Activated T-helper 1 cell treated with anti-CD3 and anti-CD28 coated beads, Interleukin-12 subunit alpha, Interleukin-12 subunit beta, Interleukin-2, Interleukin-4 antibody, amounts not matched to agents 30 ng/mL and 10 ng/mL and 1 ng/mL, durations not matched to agents 14 hours and 24 hours and 36 hours (primary cell): ENCODE data around the gene DCC. TPM values are rescaled to one million over a fixed set of nuclear protein-coding genes. Genes with fewer than 3 reads are reported as not detected.

ENCODE experiments used
- DNase-seq: peaks from one replicate; pipeline ENCODE4 v3.0.0; 2021; ENCODE audit warnings: low spot score
- H3K27ac Mint-ChIP-seq: one replicate; pipeline ENCODE4 v1.8.0; 2021; ENCODE audit warnings: mild to moderate bottlenecking, mixed read lengths
- H3K27me3 Mint-ChIP-seq: one replicate; pipeline ENCODE4 v1.8.0; 2022; ENCODE audit warnings: mild to moderate bottlenecking, moderate library complexity, mixed read lengths; ENCODE audit not compliant: insufficient read depth
- H3K36me3 Mint-ChIP-seq: one replicate; pipeline ENCODE4 v1.8.0; 2021; ENCODE audit warnings: low read depth, mixed read lengths
- H3K4me1 Mint-ChIP-seq: one replicate; pipeline ENCODE4 v1.8.0; 2021; ENCODE audit warnings: low read depth, mixed read lengths
- H3K4me3 Mint-ChIP-seq: one replicate; pipeline ENCODE4 v1.8.0; 2021; ENCODE audit warnings: mild to moderate bottlenecking, moderate library complexity, mixed read lengths
- H3K9me3 Mint-ChIP-seq: one replicate; pipeline ENCODE4 v1.8.0; 2021; ENCODE audit warnings: mixed read lengths
- intact Hi-C: fragments of 100-400 bp; cut with micrococcal nuclease; formaldehyde crosslinking; loops from one replicate; pipeline ENCODE4 v1.15.1; 2024
- total RNA-seq: library from RNA; stranded (reverse); gene quantifications from 2 replicates; pipeline ENCODE4 v1.2.3, GENCODE V29; 2022

DCC gene
- total RNA-seq, 1 donor from 2014 or later: not detected

DNA sequence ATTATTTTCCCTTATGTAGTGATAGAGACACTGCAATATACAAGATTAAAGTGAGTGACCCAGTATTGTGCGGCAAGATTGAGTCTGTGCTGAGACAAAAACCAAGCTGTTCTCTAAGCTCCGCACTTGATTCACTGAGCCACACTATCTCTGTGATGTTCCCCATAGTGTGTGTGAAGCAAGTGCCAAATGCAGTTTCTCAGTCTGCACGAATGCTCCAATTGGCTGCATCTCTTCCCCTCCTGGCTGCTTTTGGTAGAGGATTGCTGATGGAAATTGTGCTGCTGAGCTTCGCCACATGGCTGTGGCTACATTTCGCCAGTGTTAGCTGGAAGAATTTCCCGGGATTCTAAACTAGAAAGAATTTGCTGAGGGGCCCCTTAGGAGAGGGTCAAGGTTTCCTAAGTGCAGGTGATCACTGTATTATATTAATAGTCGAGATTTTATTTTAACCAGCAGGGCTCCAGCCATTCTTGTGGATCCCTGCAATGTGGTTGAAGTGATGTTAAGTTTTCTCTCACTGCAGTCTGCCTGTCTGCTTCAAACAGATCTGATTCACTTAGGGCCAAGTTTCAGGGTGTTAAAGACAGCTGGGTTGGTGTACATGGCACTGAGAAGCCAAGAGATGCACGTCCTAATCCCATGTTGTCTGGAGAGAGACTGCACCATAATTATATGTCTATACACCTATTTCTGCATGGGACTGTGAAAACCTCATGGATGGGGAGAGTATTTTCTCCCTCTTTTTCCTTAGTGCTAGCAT is 317.2 kb downstream of the DCC start:
- Mint-ChIP-seq H3K27ac (no peak overlapping the region), H3K27me3 (no peaks in the 10 kb centered on the region), H3K36me3 (no peaks in the 10 kb centered on the region), H3K4me3 (no peak overlapping the region), H3K4me1 (no peaks in the 10 kb centered on the region), H3K9me3 (no peaks in the 10 kb centered on the region)
- intact Hi-C loops: no loop called here
- DNase-seq: no peak

DNA sequence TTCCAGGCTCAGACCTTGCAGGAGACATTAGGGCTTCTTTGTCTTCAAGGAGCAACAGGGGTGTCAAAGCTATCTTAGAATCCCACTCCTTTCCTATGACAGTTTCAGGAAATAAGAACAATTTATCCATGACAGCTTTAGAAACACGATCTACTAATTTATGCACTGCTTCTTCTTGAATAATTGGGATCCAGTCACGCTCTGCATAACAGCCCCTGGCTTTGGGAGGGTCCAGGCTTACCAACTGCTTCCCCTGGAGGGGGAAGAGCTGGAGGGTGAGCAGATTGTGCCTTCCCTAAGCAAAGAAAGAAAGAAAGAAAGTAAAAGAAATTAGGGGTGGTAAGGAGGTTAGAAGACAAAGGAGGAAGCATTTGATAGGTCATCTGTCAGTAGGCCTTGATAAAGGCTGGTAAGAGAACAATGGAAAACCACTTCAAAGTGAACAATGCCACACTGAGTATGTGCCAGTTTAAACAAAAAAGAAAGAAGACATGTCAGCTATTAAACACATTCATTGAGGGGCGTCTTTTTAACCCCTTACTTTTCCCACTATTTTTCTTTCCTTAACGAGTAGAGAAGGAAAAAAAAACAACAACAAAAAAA is 327.6 kb downstream of the DCC start:
- H3K27ac Mint-ChIP-seq: no peak overlapping the region
- no peak overlapping the region for H3K4me3 Mint-ChIP-seq
- DNase-seq: no peak
- H3K36me3 Mint-ChIP-seq: no peaks in the 10 kb centered on the region
- peaks cover 8% of the 10 kb centered on the region for H3K9me3 Mint-ChIP-seq
- intact Hi-C loops: no loop called here
- no peaks in the 10 kb centered on the region for H3K4me1 Mint-ChIP-seq
- no peaks in the 10 kb centered on the region for H3K27me3 Mint-ChIP-seq

DNA sequence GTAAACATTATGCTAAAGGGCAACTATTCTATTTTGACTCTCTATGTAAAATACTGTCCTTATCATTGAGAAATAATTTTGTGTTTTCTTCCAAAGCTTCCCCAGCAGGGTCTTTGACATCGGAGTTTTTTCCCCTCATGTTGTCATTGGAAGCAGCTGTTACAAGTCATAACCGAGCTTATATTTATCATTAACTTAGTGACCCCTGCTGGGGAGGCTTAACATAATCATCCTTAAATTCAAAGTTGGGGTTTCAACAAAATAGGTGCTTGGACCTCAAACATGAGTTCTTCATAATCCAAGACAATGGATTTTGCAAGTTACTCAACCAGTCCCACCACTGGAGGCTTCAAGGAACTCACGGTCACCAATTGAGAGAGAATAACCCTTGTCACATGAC is 330.9 kb downstream of the DCC start:
- H3K27ac Mint-ChIP-seq: no peak overlapping the region
- no peak for DNase-seq

GRCh38 chr18:52678034-52678433 is 338.0 kb downstream of the DCC start:
- DNase-seq: no peak
- intact Hi-C loops: no loop called here
- H3K27ac Mint-ChIP-seq: no peak overlapping the region
- H3K4me3 Mint-ChIP-seq: no peak overlapping the region
- no peaks in the 10 kb centered on the region for H3K27me3 Mint-ChIP-seq
- no peaks in the 10 kb centered on the region for H3K36me3 Mint-ChIP-seq
- H3K9me3 Mint-ChIP-seq: peaks cover 4% of the 10 kb centered on the region
- H3K4me1 Mint-ChIP-seq: no peaks in the 10 kb centered on the region

More for the DNA sequence above, 330.9 kb downstream of the DCC start:
- intact Hi-C loops: no loop called here
- H3K9me3 Mint-ChIP-seq: no peaks in the 10 kb centered on the region
- no peak overlapping the region for H3K4me3 Mint-ChIP-seq
- H3K36me3 Mint-ChIP-seq: no peaks in the 10 kb centered on the region
- H3K4me1 Mint-ChIP-seq: no peaks in the 10 kb centered on the region
- H3K27me3 Mint-ChIP-seq: no peaks in the 10 kb centered on the region

DNA sequence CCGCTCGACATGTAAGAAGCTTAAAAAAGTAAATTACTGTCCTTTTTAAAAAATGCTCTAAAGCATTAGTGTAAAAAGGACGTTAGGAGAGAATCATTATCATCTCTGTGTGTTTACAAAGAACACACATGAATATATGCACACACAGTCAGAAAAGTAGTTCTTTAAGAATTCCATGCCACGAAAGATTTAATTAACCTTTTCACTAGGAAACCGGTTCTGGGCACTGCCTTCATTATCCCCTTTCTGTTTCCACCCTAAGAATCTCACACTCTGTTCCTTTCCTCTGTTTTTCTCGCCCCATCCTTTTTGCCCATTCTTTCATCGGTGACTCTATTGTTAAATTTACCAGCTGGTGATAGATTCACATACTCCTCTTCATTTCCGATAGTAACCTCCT is 338.6 kb downstream of the DCC start:
- Mint-ChIP-seq H3K4me1 (no peaks in the 10 kb centered on the region), H3K4me3 (no peak overlapping the region), H3K27ac (no peak overlapping the region), H3K27me3 (no peaks in the 10 kb centered on the region), H3K9me3 (peaks cover 4% of the 10 kb centered on the region), H3K36me3 (no peaks in the 10 kb centered on the region)
- DNase-seq: no peak
- intact Hi-C loops: no loop called here

DNA sequence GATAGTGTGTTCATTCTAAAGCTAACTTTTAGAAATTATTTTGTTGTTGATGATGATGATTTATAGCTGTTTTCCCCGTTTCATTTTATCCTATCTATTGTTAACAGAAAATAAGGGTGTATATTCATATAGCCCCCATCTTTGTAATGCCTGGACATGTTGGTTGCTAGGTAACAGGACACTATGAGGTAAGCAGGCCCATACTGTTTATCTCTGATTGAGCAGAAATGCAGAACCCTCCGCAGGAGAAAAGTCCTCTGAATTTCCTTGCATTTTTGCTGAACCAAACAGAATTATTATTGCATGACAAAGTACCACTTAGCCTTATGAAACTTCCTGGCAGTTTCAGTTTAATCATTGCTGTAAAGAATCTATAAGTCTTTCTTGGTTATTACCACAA is 339.4 kb downstream of the DCC start:
- Mint-ChIP-seq H3K27ac (no peak overlapping the region), H3K4me1 (no peaks in the 10 kb centered on the region), H3K27me3 (no peaks in the 10 kb centered on the region), H3K4me3 (no peak overlapping the region), H3K36me3 (no peaks in the 10 kb centered on the region), H3K9me3 (peaks cover 4% of the 10 kb centered on the region)
- intact Hi-C loops: no loop called here
- DNase-seq: no peak

GRCh38 chr18:52682260-52682659 is 342.3 kb downstream of the DCC start:
- no peaks in the 10 kb centered on the region for H3K36me3 Mint-ChIP-seq
- no peaks in the 10 kb centered on the region for H3K4me1 Mint-ChIP-seq
- H3K4me3 Mint-ChIP-seq: no peak overlapping the region
- DNase-seq: no peak
- no peak overlapping the region for H3K27ac Mint-ChIP-seq
- intact Hi-C loops: no loop called here
- peaks cover 4% of the 10 kb centered on the region for H3K9me3 Mint-ChIP-seq
- H3K27me3 Mint-ChIP-seq: no peaks in the 10 kb centered on the region

- Mint-ChIP-seq H3K27me3 (no peaks in the 10 kb centered on the region), H3K27ac (no peak overlapping the region), H3K4me1 (no peaks in the 10 kb centered on the region), H3K9me3 (peaks cover 4% of the 10 kb centered on the region), H3K36me3 (no peaks in the 10 kb centered on the region), H3K4me3 (no peak overlapping the region)
- no peak for DNase-seq
- intact Hi-C loops: no loop called here
Observed at GRCh38 chr18:52685316-52685715, 345.3 kb downstream of the DCC start.

DNA sequence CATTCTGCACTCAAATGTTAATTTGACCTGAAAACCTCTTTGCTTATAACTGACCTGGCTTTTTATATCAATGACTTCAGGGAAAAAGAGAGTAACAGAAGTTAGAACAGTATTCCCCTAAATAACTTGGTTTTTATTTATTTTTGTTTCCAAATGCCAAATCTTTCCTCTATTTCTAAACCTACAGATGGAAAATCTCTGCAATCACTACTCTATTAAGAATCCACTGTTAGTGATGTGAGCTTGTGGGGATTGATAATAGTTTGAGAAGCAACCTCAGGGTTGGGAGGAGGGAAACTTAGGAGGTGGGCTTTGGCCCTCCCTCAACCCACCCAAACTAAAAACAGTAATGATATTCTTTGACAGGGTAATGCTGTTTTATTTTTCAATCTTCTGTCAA is 351.8 kb downstream of the DCC start:
- no peak for DNase-seq
- no peaks in the 10 kb centered on the region for H3K27me3 Mint-ChIP-seq
- intact Hi-C loops: no loop called here
- H3K9me3 Mint-ChIP-seq: no peaks in the 10 kb centered on the region
- no peaks in the 10 kb centered on the region for H3K36me3 Mint-ChIP-seq
- H3K4me3 Mint-ChIP-seq: no peak overlapping the region
- H3K27ac Mint-ChIP-seq: no peak overlapping the region
- H3K4me1 Mint-ChIP-seq: no peaks in the 10 kb centered on the region

DNA sequence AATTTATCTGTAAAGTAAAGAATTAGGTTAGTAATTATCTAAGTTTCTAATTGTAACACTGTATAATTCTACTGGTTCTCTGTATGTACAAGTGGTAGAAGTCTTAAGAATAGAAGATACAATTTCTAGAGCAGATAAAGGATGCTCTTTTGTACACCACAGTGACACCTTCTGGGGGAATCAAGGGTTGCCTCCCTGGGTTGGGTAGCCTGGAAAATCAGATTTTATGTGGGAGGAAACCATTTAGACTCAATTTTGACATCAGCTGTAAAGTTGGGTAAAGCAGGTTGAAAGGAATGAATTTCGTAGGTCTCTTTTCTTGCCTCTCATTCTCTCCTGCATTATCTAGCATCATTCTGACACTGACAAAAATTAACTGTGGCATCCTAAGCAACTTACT is 354.8 kb downstream of the DCC start:
- no peaks in the 10 kb centered on the region for H3K9me3 Mint-ChIP-seq
- H3K4me1 Mint-ChIP-seq: no peaks in the 10 kb centered on the region
- no peak overlapping the region for H3K4me3 Mint-ChIP-seq
- no peak for DNase-seq
- H3K27me3 Mint-ChIP-seq: no peaks in the 10 kb centered on the region
- no peaks in the 10 kb centered on the region for H3K36me3 Mint-ChIP-seq
- H3K27ac Mint-ChIP-seq: no peak overlapping the region
- intact Hi-C loops: no loop called here

DNA sequence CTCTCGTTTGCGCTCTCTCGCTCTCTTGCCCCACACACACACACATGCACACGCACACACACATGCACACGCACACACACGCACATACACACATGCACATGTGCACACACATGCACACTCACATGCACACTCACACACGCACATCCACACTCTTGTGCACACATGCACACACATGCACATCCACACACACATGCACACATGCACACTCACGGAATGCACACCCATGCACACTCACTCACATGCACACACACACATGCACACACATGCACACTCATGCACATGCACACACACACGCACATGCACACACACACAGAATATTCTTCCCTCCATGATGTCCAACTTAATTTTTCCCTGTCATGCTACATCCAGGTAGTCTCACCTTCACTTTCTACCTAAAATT is 360.1 kb downstream of the DCC start:
- no peak for DNase-seq
- H3K4me1 Mint-ChIP-seq: no peaks in the 10 kb centered on the region
- intact Hi-C loops: no loop called here

DNA sequence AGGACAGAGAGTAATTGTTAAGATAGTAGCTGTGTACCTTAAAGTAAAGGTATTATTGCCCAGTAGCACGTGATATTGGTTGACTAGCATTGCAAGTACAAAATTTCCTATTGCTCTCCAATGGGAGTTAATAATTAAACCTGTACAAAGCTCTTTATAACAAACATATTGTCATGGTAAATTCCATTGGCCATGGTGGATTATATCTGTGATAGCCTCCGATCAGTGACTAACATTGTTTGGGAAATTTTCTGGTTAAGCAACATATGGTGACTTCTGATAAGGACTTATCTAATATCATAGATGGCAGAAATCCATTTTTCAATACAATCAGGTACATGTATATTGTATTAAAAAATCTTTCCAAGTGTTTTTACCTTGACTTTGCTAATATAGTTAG is 360.8 kb downstream of the DCC start:
- Mint-ChIP-seq H3K9me3 (peaks cover 7% of the 10 kb centered on the region), H3K4me1 (no peaks in the 10 kb centered on the region), H3K4me3 (no peak overlapping the region), H3K27me3 (no peaks in the 10 kb centered on the region), H3K36me3 (no peaks in the 10 kb centered on the region), H3K27ac (no peak overlapping the region)
- intact Hi-C loops: no loop called here
- DNase-seq: no peak

More for the DNA sequence above, 360.1 kb downstream of the DCC start:
- Mint-ChIP-seq H3K36me3 (no peaks in the 10 kb centered on the region), H3K27ac (no peak overlapping the region), H3K27me3 (no peaks in the 10 kb centered on the region), H3K9me3 (peaks cover 7% of the 10 kb centered on the region), H3K4me3 (no peak overlapping the region)

DNA sequence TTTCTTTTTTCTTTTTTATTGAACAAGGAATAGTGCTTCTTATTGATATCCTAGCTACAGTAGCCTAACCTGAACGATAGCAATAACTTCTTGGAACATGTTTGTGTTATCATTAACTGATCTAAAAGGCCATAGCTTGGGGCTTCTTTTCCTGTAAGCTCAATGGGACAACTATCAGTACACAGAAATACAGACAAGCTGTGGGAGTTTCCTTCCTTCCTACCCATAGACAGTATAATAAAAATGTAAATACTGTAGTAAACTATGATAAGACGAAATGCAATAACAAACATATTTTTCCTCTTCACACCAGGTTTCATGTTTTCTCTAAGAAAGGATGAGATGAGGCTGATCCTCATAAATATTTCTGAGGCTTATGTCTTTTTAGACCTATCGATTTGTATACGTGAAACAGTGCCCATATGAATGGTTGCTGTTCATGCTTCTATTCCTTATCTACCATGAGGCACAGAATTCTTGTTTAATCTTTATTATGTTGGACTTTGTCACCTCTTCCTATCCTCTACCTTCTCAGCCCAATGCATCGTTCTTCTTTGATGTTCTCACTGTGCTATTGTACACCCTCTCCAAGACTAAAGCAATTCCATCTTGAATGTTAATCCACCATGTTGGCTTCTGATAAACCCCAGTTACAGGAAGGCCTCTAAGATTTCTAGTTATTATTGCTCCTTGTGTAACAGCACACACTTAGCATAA is 361.4 kb downstream of the DCC start:
- Mint-ChIP-seq H3K9me3 (peaks cover 7% of the 10 kb centered on the region), H3K4me3 (no peak overlapping the region), H3K36me3 (no peaks in the 10 kb centered on the region), H3K27ac (no peak overlapping the region), H3K4me1 (no peaks in the 10 kb centered on the region), H3K27me3 (no peaks in the 10 kb centered on the region)
- no peak for DNase-seq
- intact Hi-C loops: no loop called here
